SK-N-SH (cell line): ENCODE measurements around the gene RAB3B. TPM values are rescaled to one million over a fixed set of nuclear protein-coding genes. Genes with fewer than 3 reads are reported as not detected.

Experiments
- CTCF ChIA-PET: fragments of 300-600, 350-600 bp; formaldehyde crosslinking; extraction: SDS; loops from one replicate; lab custom pipeline; 2021; lab: Yijun Ruan, JAX
- POLR2A ChIA-PET: fragments of 350-600 bp; sonication (Branson Sonifier 250); formaldehyde crosslinking; extraction: SDS; loops from one replicate; lab custom pipeline; 2020; ENCODE audit warnings: antibody characterized with exemption, inconsistent platforms; lab: Yijun Ruan, JAX
- DNase-seq: peaks from one replicate; pipeline ENCODE4 v3.0.0; 2012
- H2AFZ ChIP-seq: fragments of 200-600 bp; sonication (generic); 2 replicates; pipeline ENCODE4 v1.8.1; 2016; ENCODE audit warnings: antibody characterized with exemption, mild to moderate bottlenecking, low read depth
- H3F3A ChIP-seq: fragments of 200-600 bp; sonication (generic); replicated peaks from 2 replicates; pipeline ENCODE3; 2016; ENCODE audit warnings: antibody characterized with exemption, mild to moderate bottlenecking; ENCODE audit not compliant: insufficient read depth
- H3K27ac ChIP-seq, 2 experiments: fragments of 200-500 bp in 1 of 2; fragments of 200-600 bp in 1 of 2; sonication (Bioruptor generic) in 1 of 2; sonication (generic), shearing (Covaris generic) in 1 of 2; 2 replicates each; pipeline versions ENCODE4 v1.5.1 to v1.6.1; 2014 to 2016; ENCODE audit warnings: low read depth in 2 of 2, inconsistent platforms in 1 of 2, low read length in 1 of 2, mild to moderate bottlenecking in 1 of 2, mixed read lengths in 1 of 2
- H3K27me3 ChIP-seq: fragments of 200-600 bp; sonication (generic), shearing (Covaris generic); 2 replicates; pipeline ENCODE4 v1.6.1; 2016; ENCODE audit warnings: mixed run types; ENCODE audit not compliant: insufficient read depth
- H3K36me3 ChIP-seq, 2 experiments: fragments of 200-500 bp in 1 of 2; fragments of 200-600 bp in 1 of 2; sonication (Bioruptor generic) in 1 of 2; sonication (generic) in 1 of 2; replicated peaks in 1 of 2; 2 replicates each; pipeline versions ENCODE3 to v1.5.1; 2014 to 2016; ENCODE audit warnings: low read length in 1 of 2, mild to moderate bottlenecking in 1 of 2; ENCODE audit not compliant: insufficient read depth in 2 of 2, control insufficient read depth in 1 of 2
- H3K4me1 ChIP-seq, 2 experiments: fragments of 200-500 bp in 1 of 2; fragments of 200-600 bp in 1 of 2; sonication (Bioruptor generic) in 1 of 2; sonication (generic), shearing (Covaris generic) in 1 of 2; 2 replicates each; pipeline versions ENCODE4 v1.5.1 to v1.6.1; 2014 to 2016; ENCODE audit warnings: low read depth in 1 of 2, low read length in 1 of 2, mixed run types in 1 of 2; ENCODE audit not compliant: insufficient read depth in 2 of 2, control insufficient read depth in 1 of 2
- H3K4me2 ChIP-seq: fragments of 200-600 bp; sonication (generic), shearing (Covaris generic); 2 replicates; pipeline ENCODE4 v1.6.1; 2017; ENCODE audit warnings: mixed run types
- H3K4me3 ChIP-seq, 2 experiments: fragments of 200-500 bp in 1 of 2; fragments of 200-600 bp in 1 of 2; sonication (Bioruptor generic) in 1 of 2; sonication (generic), shearing (Covaris generic) in 1 of 2; 2 replicates each; pipeline versions ENCODE4 v1.5.1 to v1.8.1; 2014 to 2016; ENCODE audit warnings: low read depth in 2 of 2, inconsistent platforms in 1 of 2, low read length in 1 of 2, mild to moderate bottlenecking in 1 of 2, mixed read lengths in 1 of 2, moderate library complexity in 1 of 2
- H3K79me2 ChIP-seq: fragments of 200-600 bp; sonication (generic); 2 replicates; pipeline ENCODE4 v1.8.1; 2017; ENCODE audit warnings: mild to moderate bottlenecking; ENCODE audit not compliant: insufficient read depth
- H3K9ac ChIP-seq: fragments of 200-600 bp; sonication (generic); 2 replicates; pipeline ENCODE4 v1.6.1; 2017; ENCODE audit warnings: mixed run types
- H3K9me2 ChIP-seq: fragments of 200-600 bp; sonication (generic); 2 replicates; pipeline ENCODE4 v1.6.1; 2017; ENCODE audit warnings: mixed run types
- H3K9me3 ChIP-seq: fragments of 200-600 bp; sonication (generic); 2 replicates; pipeline ENCODE4 v1.6.1; 2017; ENCODE audit warnings: mixed run types, mild to moderate bottlenecking, moderate library complexity
- H4K20me1 ChIP-seq: fragments of 200-600 bp; sonication (generic); 2 replicates; pipeline ENCODE4 v1.6.1; 2017; ENCODE audit warnings: mild to moderate bottlenecking, mixed run types; ENCODE audit not compliant: insufficient read depth
- CHD2 ChIP-seq: fragments of 150-350 bp; IDR thresholded peaks from 2 replicates; pipeline ENCODE4 v1.6.1; 2018; ENCODE audit warnings: low read length; ENCODE audit not compliant: partially characterized antibody
- ELF1 ChIP-seq: IDR thresholded peaks from 2 replicates; pipeline ENCODE4 v1.4.0; 2012
- EP300 ChIP-seq, 2 experiments: IDR thresholded peaks; 2 replicates each; pipeline versions ENCODE4 v1.4.0 to v1.6.1; 2012; ENCODE audit warnings: borderline replicate concordance in 1 of 2, low read depth in 1 of 2, low read length in 1 of 2
- FOXJ3 ChIP-seq: sonication (generic); formaldehyde crosslinking; IDR thresholded peaks from 2 replicates; pipeline ENCODE4 v1.5.1; 2020; ENCODE audit warnings: mild to moderate bottlenecking, missing genetic modification reagents
- GATA2 ChIP-seq: sonication (generic); formaldehyde crosslinking; IDR thresholded peaks from 2 replicates; pipeline ENCODE4 v1.5.0; 2020; ENCODE audit warnings: mild to moderate bottlenecking, missing genetic modification reagents
- IRF3 ChIP-seq: fragments of 150-350 bp; IDR thresholded peaks from 2 replicates; pipeline ENCODE4 v1.6.1; 2016; ENCODE audit warnings: mild to moderate bottlenecking, low read depth, low read length
- MAX ChIP-seq: IDR thresholded peaks from 2 replicates; pipeline ENCODE4 v1.4.0; 2012; ENCODE audit warnings: low read depth
- MEF2A ChIP-seq: IDR thresholded peaks from 2 replicates; pipeline ENCODE4 v1.4.0; 2012; ENCODE audit warnings: low read depth, borderline replicate concordance
- NFIC ChIP-seq: IDR thresholded peaks from 2 replicates; pipeline ENCODE4 v1.4.0; 2012; ENCODE audit warnings: borderline replicate concordance
- NRF1 ChIP-seq: IDR thresholded peaks from 2 replicates; pipeline ENCODE4 v1.6.1; 2012; ENCODE audit warnings: low read depth, mild to moderate bottlenecking, low read length
- PBX3 ChIP-seq: IDR thresholded peaks from 2 replicates; pipeline ENCODE4; 2012
- RAD21 ChIP-seq: IDR thresholded peaks from 2 replicates; pipeline ENCODE4 v1.6.1; 2012; ENCODE audit warnings: mild to moderate bottlenecking, low read length
- RCOR1 ChIP-seq: fragments of 150-350 bp; IDR thresholded peaks from 2 replicates; pipeline ENCODE4 v1.6.1; 2017; ENCODE audit warnings: antibody characterized with exemption, low read length
- REST ChIP-seq: IDR thresholded peaks from 2 replicates; pipeline ENCODE4 v1.6.1; 2012; ENCODE audit warnings: mild to moderate bottlenecking, low read depth, low read length, moderate library complexity
- RFX5 ChIP-seq: IDR thresholded peaks from 2 replicates; pipeline ENCODE4 v1.6.1; 2012; ENCODE audit warnings: mild to moderate bottlenecking, improper control_type of control experiment, low read length
- TCF12 ChIP-seq: IDR thresholded peaks from 2 replicates; pipeline ENCODE4 v1.4.0; 2012
- ZBTB33 ChIP-seq: IDR thresholded peaks from 2 replicates; pipeline ENCODE4 v1.4.0; 2012; ENCODE audit warnings: low read depth, borderline replicate concordance
- WGBS: methylation state at CpG from one replicate; pipeline ENCODE4 v1.1.6; 2017; ENCODE audit warnings: low lambda C conversion rate; 5-methylcytosine and 5-hydroxymethylcytosine counted together
- polyA plus RNA-seq, 3 experiments: library from polyadenylated mRNA; depleted of rRNA; stranded (reverse); fragments of >200 nt; gene quantifications; 2 replicates each; pipeline ENCODE4 v1.2.3, GENCODE V29; 2012

RAB3B gene
- polyA plus RNA-seq, 1 of the 3 experiments (the other 2 are of a cell fraction) = 10.2 TPM

- POLR2A ChIA-PET = no interaction called here
- H3K9ac ChIP-seq = no peak overlapping the region
- H3K27ac ChIP-seq = no peak overlapping the region
- H2AFZ ChIP-seq = no peak overlapping the region
- H3K9me2 ChIP-seq = no peaks in the 10 kb centered on the region
- no peaks in the 10 kb centered on the region for H3K9me3 ChIP-seq
- H4K20me1 ChIP-seq = no peaks in the 10 kb centered on the region
- TF ChIP-seq NFIC = no peak
- TF ChIP-seq IRF3 = no peak
- TF ChIP-seq CHD2 = no peak
- no peak for TF ChIP-seq RCOR1
- TF ChIP-seq ZBTB33 = no peak
- TF ChIP-seq PBX3 = no peak
- TF ChIP-seq RFX5 = no peak
- TF ChIP-seq TCF12 = no peak
- TF ChIP-seq FOXJ3 (CRISPR knock-in tag) = no peak
- no peak for TF ChIP-seq EP300 (IDR thresholded peaks at IDR 0.05; ENCODE audit: borderline replicate concordance in 1 of 2, low read depth in 1 of 2, low read length in 1 of 2)
- no peak for TF ChIP-seq RAD21
- TF ChIP-seq NRF1 = no peak
- TF ChIP-seq ELF1 = no peak
- no peak for TF ChIP-seq MEF2A
- no peak for TF ChIP-seq MAX
- no peak for TF ChIP-seq REST
- TF ChIP-seq GATA2 = no peak
- H3K36me3 ChIP-seq = no peaks in the 10 kb centered on the region
- no peaks in the 10 kb centered on the region for H3K79me2 ChIP-seq
- 88% methylated on average over 4 of the region's 4 CpGs for WGBS
- peaks cover 32% of the 10 kb centered on the region for H3F3A ChIP-seq
- no peak for DNase-seq
- no peak overlapping the region for H3K4me3 ChIP-seq
- CTCF ChIA-PET = interaction anchor here (0.5 to 5.5 kb wide), 2 partner anchors 98 to 467 kb away, joined by 3 to 117 read pairs; no protein-coding TSS in a partner anchor
- H3K27me3 ChIP-seq = no peaks in the 10 kb centered on the region
- peaks cover 6 to 30% of the 10 kb centered on the region in 2 experiments; a peak in 3 of 4 replicates for H3K4me1 ChIP-seq
- no peak overlapping the region for H3K4me2 ChIP-seq
Measured at GRCh38 chr1:51901151-51901550, 89.3 kb downstream of the RAB3B start.
